Stimulated activated naive CD8-positive, alpha-beta T cell treated with anti-CD3 and anti-CD28 coated beads, Interleukin-15, Interleukin-2, amounts not matched to agents 100 ng/mL and 50 ng/mL, for 24 hours (primary cell): ENCODE measurements around the gene DUSP16.

ENCODE experiments used
- H3K27ac Mint-ChIP-seq: one replicate; pipeline ENCODE4 v1.8.0; 2021; ENCODE audit warnings: mild to moderate bottlenecking, mixed read lengths
- H3K27me3 Mint-ChIP-seq: one replicate; pipeline ENCODE4 v1.8.0; 2021; ENCODE audit warnings: mixed read lengths
- H3K36me3 Mint-ChIP-seq: one replicate; pipeline ENCODE4 v1.8.0; 2021; ENCODE audit warnings: low read depth, mixed read lengths
- H3K4me1 Mint-ChIP-seq: one replicate; pipeline ENCODE4 v1.8.0; 2021; ENCODE audit warnings: low read depth, mixed read lengths
- H3K4me3 Mint-ChIP-seq: one replicate; pipeline ENCODE4 v1.8.0; 2021; ENCODE audit warnings: mild to moderate bottlenecking, mixed read lengths
- H3K9me3 Mint-ChIP-seq: one replicate; pipeline ENCODE4 v1.8.0; 2021; ENCODE audit warnings: mixed read lengths

The DUSP16 gene

DNA sequence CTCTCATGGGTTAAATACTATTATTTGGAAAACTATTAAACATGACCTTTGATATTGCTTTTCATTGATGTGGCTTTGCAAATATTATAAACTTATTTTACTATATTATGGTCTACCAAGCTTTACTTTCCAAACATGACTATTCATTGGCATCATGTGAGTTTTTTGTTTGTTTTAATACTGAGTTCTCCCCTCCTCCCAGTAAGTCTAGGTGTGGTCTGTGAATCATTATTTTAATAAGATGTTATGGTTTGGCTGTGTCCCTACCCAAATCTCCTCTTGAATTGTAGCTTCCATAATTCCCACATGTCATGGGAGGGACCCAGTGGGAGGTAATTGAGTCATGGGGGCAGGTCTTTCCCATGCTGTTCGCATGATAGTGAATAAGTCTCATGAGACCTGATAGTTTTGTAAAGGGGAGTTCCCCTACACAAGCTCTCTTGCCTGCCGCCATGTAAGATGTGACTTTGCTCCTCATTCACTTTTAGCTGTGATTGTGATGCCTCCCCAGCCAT, 125.8 kb downstream of the DUSP16 start:
- no peak overlapping the region for H3K4me3 Mint-ChIP-seq
- peaks cover 66% of the 10 kb centered on the region for H3K4me1 Mint-ChIP-seq
- H3K27ac Mint-ChIP-seq: no peak overlapping the region
- peaks cover 7% of the 10 kb centered on the region for H3K9me3 Mint-ChIP-seq
- no peaks in the 10 kb centered on the region for H3K27me3 Mint-ChIP-seq
- peaks cover 54% of the 10 kb centered on the region for H3K36me3 Mint-ChIP-seq

DNA sequence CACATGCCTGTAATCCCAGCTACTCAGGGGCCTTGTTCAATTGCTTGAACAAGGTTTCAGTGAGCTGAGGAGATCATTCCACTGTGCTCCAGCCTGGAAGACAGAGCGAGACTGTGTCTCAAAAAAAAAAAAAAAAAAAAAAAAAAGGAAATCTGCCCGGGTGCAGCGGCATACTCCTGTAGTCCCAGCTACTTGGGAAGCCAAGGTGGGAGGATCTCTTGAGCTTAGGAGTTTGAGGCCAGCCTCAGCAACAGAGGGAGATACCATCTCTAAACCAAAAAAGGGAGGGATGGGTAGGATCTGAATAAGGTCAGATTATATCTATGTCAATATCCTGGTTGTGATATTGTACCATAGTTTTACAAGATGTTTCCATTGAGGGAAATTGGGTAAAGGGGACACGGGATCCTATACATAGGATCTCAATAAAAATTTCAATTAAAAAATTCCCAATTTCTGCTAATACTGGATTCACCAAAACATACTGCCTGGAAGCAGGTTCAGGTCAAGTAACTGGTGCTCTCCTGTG, 129.4 kb downstream of the DUSP16 start:
- Mint-ChIP-seq H3K4me1 (peaks cover 58% of the 10 kb centered on the region), H3K27ac (no peak overlapping the region), H3K27me3 (no peaks in the 10 kb centered on the region), H3K36me3 (peaks cover 42% of the 10 kb centered on the region), H3K4me3 (no peak overlapping the region), H3K9me3 (peaks cover 7% of the 10 kb centered on the region)

DNA sequence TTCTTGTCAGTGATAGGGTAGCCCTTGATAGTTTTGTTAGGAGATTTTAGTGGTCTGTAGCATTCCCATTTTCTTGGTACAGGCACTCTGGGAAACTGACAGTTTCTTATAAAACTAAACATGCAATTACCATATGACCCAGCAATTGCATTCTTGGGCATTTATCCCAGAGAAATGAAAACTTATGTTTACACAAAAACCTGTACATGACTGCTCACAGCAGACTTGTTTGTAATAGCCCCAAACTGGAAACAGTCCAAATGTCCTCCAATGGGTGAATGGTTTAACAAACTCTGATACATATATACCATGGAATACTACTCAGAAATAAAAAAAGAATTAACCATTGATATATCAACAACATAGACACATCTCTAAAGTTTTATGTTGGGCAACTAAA, 130.3 kb downstream of the DUSP16 start:
- Mint-ChIP-seq H3K4me1 (peaks cover 61% of the 10 kb centered on the region), H3K36me3 (peaks cover 36% of the 10 kb centered on the region), H3K9me3 (peaks cover 6% of the 10 kb centered on the region), H3K4me3 (no peak overlapping the region), H3K27ac (peak overlapping the region; percentile 40), H3K27me3 (no peaks in the 10 kb centered on the region)

DNA sequence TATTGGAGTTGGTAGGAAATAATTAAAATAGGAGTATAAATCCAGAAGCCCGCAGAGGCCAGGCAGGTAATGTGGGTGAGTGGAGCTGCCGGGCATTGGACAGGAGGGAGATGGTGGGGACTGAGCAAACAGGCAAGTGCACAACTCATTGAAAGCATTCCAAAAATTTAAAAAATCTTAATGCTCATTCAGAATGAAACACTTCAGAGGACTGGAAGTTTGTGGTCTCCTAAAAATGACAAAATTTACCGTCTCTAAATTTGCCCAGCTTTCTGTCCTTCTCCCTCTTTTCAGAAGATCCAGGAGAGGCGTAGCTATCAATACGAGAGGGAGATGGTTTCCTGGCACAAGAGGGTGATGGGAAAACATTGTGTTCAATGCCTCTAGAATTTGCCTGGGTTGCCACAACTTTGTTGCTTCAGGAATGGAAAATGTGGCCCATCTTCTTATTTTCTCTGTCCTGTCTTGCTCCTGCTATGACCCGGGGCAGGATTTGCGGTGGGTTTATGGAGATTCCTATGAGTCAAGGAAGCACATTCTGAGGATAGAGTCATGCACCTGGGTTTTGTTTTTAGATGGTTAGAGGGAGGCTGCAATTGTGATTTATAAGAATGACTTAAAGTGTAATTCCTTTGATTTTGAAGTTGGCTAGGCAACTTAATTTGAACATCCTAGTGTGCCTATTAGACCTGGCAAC, 133.6 kb downstream of the DUSP16 start:
- Mint-ChIP-seq H3K9me3 (peaks cover 11% of the 10 kb centered on the region), H3K27me3 (no peaks in the 10 kb centered on the region), H3K36me3 (peaks cover 36% of the 10 kb centered on the region), H3K4me1 (peaks cover 82% of the 10 kb centered on the region), H3K27ac (peak overlapping the region; percentile 26), H3K4me3 (no peak overlapping the region)

DNA sequence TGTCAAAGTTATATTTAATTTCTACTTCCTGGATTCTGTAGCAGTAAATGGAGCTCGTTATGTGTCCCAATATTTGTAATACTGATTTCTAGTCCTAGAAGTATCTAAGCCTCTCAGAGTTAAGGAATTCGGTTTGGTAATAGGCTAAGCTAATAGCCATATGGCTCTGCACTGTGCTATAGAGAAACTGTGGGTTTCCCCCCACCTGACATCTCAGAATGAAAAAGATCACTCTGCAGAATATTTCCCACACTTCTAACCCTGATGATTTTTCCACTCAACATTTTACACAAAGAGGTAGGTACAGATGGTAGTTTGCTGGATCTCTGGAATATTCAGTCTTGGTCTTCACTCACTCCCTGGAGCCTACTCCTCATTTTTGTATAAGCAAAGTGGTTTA, 134.6 kb downstream of the DUSP16 start:
- Mint-ChIP-seq H3K9me3 (peaks cover 14% of the 10 kb centered on the region), H3K27ac (peak overlapping the region; percentile 28), H3K27me3 (no peaks in the 10 kb centered on the region)

DNA sequence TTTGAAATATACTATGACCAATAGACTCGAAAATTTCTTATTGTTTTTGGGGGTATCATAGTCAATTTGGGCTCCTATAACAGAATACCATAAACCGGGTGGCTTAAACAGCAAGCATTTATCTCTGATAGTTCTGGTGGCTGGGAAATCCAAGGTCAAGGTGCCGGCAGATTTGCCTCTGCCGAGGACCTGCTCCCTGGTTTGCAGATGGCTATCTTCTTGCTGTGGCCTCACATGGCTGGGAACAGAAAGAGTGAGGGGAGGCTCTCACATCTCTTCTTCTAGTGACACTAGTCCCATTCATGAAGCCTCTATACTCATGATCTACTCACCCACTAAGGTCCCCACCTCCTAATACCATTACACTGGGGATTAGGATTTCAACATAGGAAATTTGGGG, 135.1 kb downstream of the DUSP16 start:
- Mint-ChIP-seq H3K9me3 (peaks cover 14% of the 10 kb centered on the region), H3K27me3 (no peaks in the 10 kb centered on the region), H3K36me3 (peaks cover 39% of the 10 kb centered on the region), H3K27ac (no peak overlapping the region), H3K4me3 (no peak overlapping the region), H3K4me1 (peaks cover 70% of the 10 kb centered on the region)

More for the DNA sequence above, 134.6 kb downstream of the DUSP16 start:
- Mint-ChIP-seq H3K4me3 (no peak overlapping the region), H3K36me3 (peaks cover 43% of the 10 kb centered on the region), H3K4me1 (peaks cover 75% of the 10 kb centered on the region)

DNA sequence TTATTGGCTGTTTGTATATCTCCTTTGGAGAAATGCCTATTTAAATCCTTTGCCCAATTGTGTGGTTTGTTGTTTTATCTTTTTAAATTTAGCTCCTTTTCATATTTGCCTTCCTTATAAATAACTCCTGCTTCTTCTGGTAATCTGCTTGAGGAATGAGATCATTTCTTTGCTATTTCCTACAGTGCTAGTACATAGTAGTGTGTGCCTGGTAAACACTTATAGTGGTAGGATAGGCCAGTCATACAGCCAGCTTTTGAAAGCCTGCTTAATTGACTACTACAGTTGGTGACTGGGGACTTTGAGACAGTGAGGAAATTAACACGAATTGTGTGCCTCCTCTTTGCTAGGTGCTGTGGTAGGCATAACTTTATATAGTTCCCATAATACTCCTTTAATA, 137.0 kb downstream of the DUSP16 start:
- H3K9me3 Mint-ChIP-seq: peaks cover 19% of the 10 kb centered on the region
- H3K27ac Mint-ChIP-seq: no peak overlapping the region
- peaks cover 58% of the 10 kb centered on the region for H3K4me1 Mint-ChIP-seq
- peaks cover 45% of the 10 kb centered on the region for H3K36me3 Mint-ChIP-seq
- no peaks in the 10 kb centered on the region for H3K27me3 Mint-ChIP-seq
- no peak overlapping the region for H3K4me3 Mint-ChIP-seq

DNA sequence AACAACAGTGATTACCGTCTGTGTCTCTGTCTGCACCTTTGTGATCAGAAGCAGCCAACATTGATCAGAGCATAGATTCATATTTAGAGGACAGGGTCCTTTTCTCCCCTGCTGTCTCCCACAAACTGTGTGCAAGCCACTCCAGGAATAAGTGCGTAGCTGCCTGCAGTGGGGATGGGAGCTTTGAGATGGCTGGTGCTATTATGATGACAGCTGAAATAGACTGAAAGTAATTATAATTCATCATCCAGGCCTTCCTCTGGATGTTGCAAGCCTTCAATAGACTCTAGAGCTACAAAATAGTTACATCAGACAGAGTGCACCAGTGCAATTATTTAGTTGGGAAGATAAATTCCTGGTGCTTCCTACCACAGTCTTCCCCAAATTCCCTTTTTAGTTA, 137.7 kb downstream of the DUSP16 start:
- Mint-ChIP-seq H3K27ac (no peak overlapping the region), H3K9me3 (peaks cover 19% of the 10 kb centered on the region), H3K4me1 (peaks cover 58% of the 10 kb centered on the region), H3K27me3 (no peaks in the 10 kb centered on the region), H3K36me3 (peaks cover 47% of the 10 kb centered on the region), H3K4me3 (no peak overlapping the region)
